HCT116 (cell line): ENCODE data around the gene PLXNB3. TPM values are rescaled to one million over a fixed set of nuclear protein-coding genes. Genes with fewer than 3 reads are reported as not detected.

Source experiments
- ATAC-seq: fragments of 200-7000 bp; cut with Tn5 transposase; 2 replicates; pipeline ENCODE4 v1.9.1; 2020; ENCODE audit warnings: mild to moderate bottlenecking, moderate library complexity
- BruUV-seq: library from RNA; stranded (reverse); fragments of 400-500 nt; replicated peaks from 2 replicates; lab custom pipeline; 2021; lab: Mats Ljungman, UMichigan
- CTCF ChIA-PET: fragments of 300-600 bp; sonication (Branson Sonifier 250); formaldehyde crosslinking; loops from one replicate; lab custom pipeline; 2021; ENCODE audit warnings: antibody characterized with exemption; lab: Charles Lee
- POLR2A ChIA-PET: fragments of 300-600, 350-600 bp; sonication (Branson Sonifier 250); formaldehyde crosslinking; loops from one replicate; lab custom pipeline; 2021; ENCODE audit warnings: antibody characterized with exemption; lab: Charles Lee
- RAD21 ChIA-PET, 2 experiments: fragments of 300-600 bp; sonication (Branson Sonifier 250); formaldehyde crosslinking; loops; one replicate each; lab custom pipeline; 2023; ENCODE audit warnings: low total read pairs in 2 of 2; ENCODE audit not compliant: uncharacterized antibody in 2 of 2, unreplicated experiment in 2 of 2, low non-redundant PET in 1 of 2; lab: Charles Lee
- DNase-seq: peaks from one replicate; pipeline ENCODE4 v3.0.0-alpha.2; 2010; ENCODE audit warnings: low read depth, low spot score
- H2AFZ ChIP-seq: fragments of 200-600 bp; shearing (Covaris generic), sonication (generic); 2 replicates; pipeline ENCODE4 v1.6.1; 2017; ENCODE audit warnings: low read depth, mixed run types, mixed read lengths, antibody characterized with exemption, low read length; ENCODE audit not compliant: poor library complexity, severe bottlenecking
- H3K27ac ChIP-seq: 2 replicates; pipeline ENCODE4 v1.5.1; 2012; ENCODE audit warnings: low read depth, low read length
- H3K27me3 ChIP-seq: fragments of 200-600 bp; sonication (generic); 2 replicates; pipeline ENCODE4 v1.6.1; 2016; ENCODE audit warnings: mixed run types, low read length, mixed read lengths; ENCODE audit not compliant: insufficient read depth
- H3K36me3 ChIP-seq, 2 experiments: fragments of 200-500 bp in 1 of 2; fragments of 200-600 bp in 1 of 2; sonication (Bioruptor generic) in 1 of 2; sonication (generic) in 1 of 2; 2 replicates each; pipeline versions ENCODE4 v1.5.1 to v1.6.1; 2014 to 2016; ENCODE audit warnings: low read length in 2 of 2, inconsistent platforms in 1 of 2, mixed read lengths in 1 of 2, mixed run types in 1 of 2; ENCODE audit not compliant: insufficient read depth in 2 of 2, control insufficient read depth in 1 of 2
- H3K4me1 ChIP-seq, 2 experiments: fragments of 200-600 bp in 1 of 2; sonication (generic) in 1 of 2; 2 replicates each; pipeline versions ENCODE4 v1.5.1 to v1.6.1; 2012 to 2017; ENCODE audit warnings: low read length in 2 of 2, inconsistent platforms in 1 of 2, mild to moderate bottlenecking in 1 of 2, mixed read lengths in 1 of 2, mixed run types in 1 of 2, moderate library complexity in 1 of 2; ENCODE audit not compliant: insufficient read depth in 2 of 2, control insufficient read depth in 1 of 2
- H3K4me2 ChIP-seq: fragments of 200-600 bp; sonication (generic); 2 replicates; pipeline ENCODE4 v1.6.1; 2017; ENCODE audit warnings: mixed run types, low read length, mixed read lengths
- H3K4me3 ChIP-seq, 2 experiments: fragments of 200-600 bp in 1 of 2; sonication (generic) in 1 of 2; replicated peaks in 1 of 2; 2 replicates each; pipeline ENCODE4 v1.5.1; 2011 to 2016; ENCODE audit warnings: low read length in 2 of 2, control low read depth in 1 of 2, low read depth in 1 of 2, mild to moderate bottlenecking in 1 of 2, mixed read lengths in 1 of 2, mixed run types in 1 of 2
- H3K79me2 ChIP-seq: fragments of 200-600 bp; sonication (generic); 2 replicates; pipeline ENCODE4 v1.6.1; 2017; ENCODE audit warnings: mild to moderate bottlenecking, mixed run types, low read length, moderate library complexity, mixed read lengths; ENCODE audit not compliant: insufficient read depth
- H3K9ac ChIP-seq: fragments of 200-600 bp; sonication (generic); 2 replicates; pipeline ENCODE4 v1.6.1; 2016; ENCODE audit warnings: low read length, mixed read lengths
- H3K9me2 ChIP-seq: fragments of 200-600 bp; sonication (generic), shearing (Covaris generic); 2 replicates; pipeline ENCODE4 v1.6.1; 2017; ENCODE audit warnings: mixed run types, mild to moderate bottlenecking, moderate library complexity; ENCODE audit not compliant: insufficient read depth
- H3K9me3 ChIP-seq, 2 experiments: fragments of 200-500 bp in 1 of 2; fragments of 200-600 bp in 1 of 2; sonication (Bioruptor generic) in 1 of 2; sonication (generic) in 1 of 2; 2 replicates each; pipeline ENCODE4 v1.6.1; 2014 to 2017; ENCODE audit warnings: low read length in 2 of 2, mixed read lengths in 2 of 2, inconsistent platforms in 1 of 2, low read depth in 1 of 2, mild to moderate bottlenecking in 1 of 2, mixed run types in 1 of 2, moderate library complexity in 1 of 2; ENCODE audit not compliant: control insufficient read depth in 1 of 2, insufficient read depth in 1 of 2
- H4K20me1 ChIP-seq: fragments of 200-600 bp; sonication (generic), shearing (Covaris generic); 2 replicates; pipeline ENCODE4 v1.6.1; 2017; ENCODE audit warnings: mixed run types, mild to moderate bottlenecking, moderate library complexity; ENCODE audit not compliant: insufficient read depth
- EGR1 ChIP-seq: IDR thresholded peaks from 2 replicates; pipeline ENCODE4 v1.6.1; 2012; ENCODE audit warnings: low read depth
- SIN3A ChIP-seq: IDR thresholded peaks from 2 replicates; pipeline ENCODE4 v1.6.1; 2012; ENCODE audit warnings: low read depth
- SRF ChIP-seq: IDR thresholded peaks from 2 replicates; pipeline ENCODE4 v1.6.1; 2012; ENCODE audit warnings: low read depth
- YY1 ChIP-seq: IDR thresholded peaks from 2 replicates; pipeline ENCODE4 v1.6.1; 2011; ENCODE audit warnings: low read length, low read depth, moderate library complexity, mild to moderate bottlenecking; ENCODE audit not compliant: insufficient replicate concordance; ENCODE audit errors: extremely low read depth
- ZFX ChIP-seq: fragments of 450-650 bp; IDR thresholded peaks from 2 replicates; pipeline ENCODE4 v1.6.1; 2017
- ZNF274 ChIP-seq: fragments of 200-500 bp; sonication (Bioruptor generic); IDR thresholded peaks from 2 replicates; pipeline ENCODE4 v1.6.1; 2014; ENCODE audit warnings: mild to moderate bottlenecking, low read depth, low read length, inconsistent platforms
- intact Hi-C: fragments of 100-400 bp; cut with micrococcal nuclease; formaldehyde crosslinking; loops from 2 replicates; pipeline ENCODE4 v1.10.0; 2022
- total RNA-seq: library from RNA; stranded (reverse); gene quantifications from one replicate; pipeline ENCODE4 v1.2.1, GENCODE V29; 2021; ENCODE audit not compliant: unreplicated experiment
- TF ChIP-seq, protein P1 (sequence below), 3 experiments: fragments of 200-600 bp in 1 of 3; sonication (generic) in 1 of 3; IDR thresholded peaks in 2 of 3; conservative IDR thresholded peaks in 1 of 3; 2 replicates each; pipeline ENCODE4 v1.5.1; 2012 to 2017; ENCODE audit warnings: low read depth in 2 of 3, low read length in 2 of 3, antibody characterized with exemption in 1 of 3, borderline replicate concordance in 1 of 3, control low read depth in 1 of 3, mild to moderate bottlenecking in 1 of 3, mixed read lengths in 1 of 3, mixed run types in 1 of 3, moderate library complexity in 1 of 3; ENCODE audit not compliant: insufficient read depth in 1 of 3

PLXNB3 gene
- total RNA-seq, 1 experiment from 2014 or later = 4.8 TPM

DNA sequence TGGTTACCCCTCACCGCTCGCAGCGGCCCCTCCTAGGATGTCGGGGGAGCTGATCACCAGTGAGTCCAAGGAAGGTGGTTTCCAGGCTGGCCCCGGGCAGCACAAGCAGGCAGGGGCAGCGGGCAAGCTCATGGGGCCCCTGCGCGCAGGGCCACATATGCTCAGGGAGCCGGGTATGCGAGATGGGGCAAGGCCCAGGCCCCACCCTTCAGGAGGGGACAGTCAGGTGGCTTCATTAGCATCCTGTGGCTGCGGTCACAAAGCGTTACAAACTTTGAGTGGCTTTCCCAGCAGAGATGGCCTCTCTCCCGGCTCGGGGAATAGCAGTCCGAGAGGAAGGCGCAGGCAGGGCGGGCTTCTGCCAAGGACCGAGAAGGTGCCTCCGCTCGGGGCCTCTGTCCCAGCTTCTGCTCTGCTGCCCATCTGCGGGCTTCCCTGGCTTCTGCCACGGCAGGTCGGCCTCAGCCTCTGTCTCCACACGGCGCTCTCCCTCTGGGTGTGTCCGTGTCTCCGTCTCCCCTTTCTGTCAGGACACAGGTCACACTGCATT lies 25.9 kb upstream of the PLXNB3 start:
- no peaks in the 10 kb centered on the region for H3K9me2 ChIP-seq
- H3K27me3 ChIP-seq = no peaks in the 10 kb centered on the region
- H3K4me3 ChIP-seq = no peak overlapping the region
- no peaks in the 10 kb centered on the region for H4K20me1 ChIP-seq
- H3K9ac ChIP-seq = no peak overlapping the region
- no peak overlapping the region for H3K27ac ChIP-seq
- ChIA-PET RAD21 (no interaction called here), CTCF (no interaction called here), POLR2A (no interaction called here)
- DNase-seq = no peak
- no peak for ATAC-seq
- H3K79me2 ChIP-seq = no peaks in the 10 kb centered on the region
- H3K4me2 ChIP-seq = no peak overlapping the region
- no peak overlapping the region for H2AFZ ChIP-seq
- no peak for TF ChIP-seq SIN3A
- no peak for TF ChIP-seq ZFX
- BruUV-seq = no TSS peak
- H3K4me1 ChIP-seq = no peaks in the 10 kb centered on the region; a peak in 1 of 4 replicates
- intact Hi-C loops = no loop called here
- H3K36me3 ChIP-seq = no peaks in the 10 kb centered on the region
- no peaks in the 10 kb centered on the region for H3K9me3 ChIP-seq

DNA sequence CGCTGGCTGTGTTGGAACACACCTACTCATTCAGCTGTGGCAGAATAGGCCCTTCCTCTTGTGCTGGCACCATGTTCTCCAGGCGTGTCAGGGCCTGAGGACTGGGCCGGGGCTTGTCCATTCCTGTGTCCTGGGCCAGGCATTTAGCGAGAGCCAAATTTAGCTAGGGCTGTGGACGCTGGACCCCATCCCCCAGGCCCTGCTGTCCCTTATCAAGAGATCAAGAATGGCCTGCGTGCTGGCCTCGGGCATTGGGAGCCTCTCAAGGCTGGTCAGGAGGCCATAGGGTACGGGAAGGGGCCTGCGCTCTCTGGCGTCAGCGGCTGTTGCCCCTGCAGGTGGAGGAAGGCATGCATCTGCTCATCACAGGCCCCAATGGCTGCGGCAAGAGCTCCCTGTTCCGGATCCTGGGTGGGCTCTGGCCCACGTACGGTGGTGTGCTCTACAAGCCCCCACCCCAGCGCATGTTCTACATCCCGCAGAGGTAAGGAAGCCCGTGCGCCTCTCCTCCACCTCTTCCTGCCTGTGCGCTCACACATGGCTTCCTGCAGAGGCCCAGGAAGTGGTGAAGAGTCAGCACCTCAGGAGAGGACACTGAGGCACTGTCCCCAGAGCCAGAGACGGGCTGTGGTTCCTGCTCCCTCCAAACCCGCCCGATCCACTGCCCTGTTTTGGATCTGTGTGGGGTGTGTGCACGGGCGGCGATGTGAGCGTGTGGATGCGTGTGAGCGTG lies 24.1 kb upstream of the PLXNB3 start:
- DNase-seq = no peak
- no peaks in the 10 kb centered on the region for H3K27me3 ChIP-seq
- intact Hi-C loops = no loop called here
- no peaks in the 10 kb centered on the region for H3K79me2 ChIP-seq
- no peaks in the 10 kb centered on the region; a peak in 1 of 4 replicates for H3K4me1 ChIP-seq
- ChIA-PET RAD21 (no interaction called here), CTCF (no interaction called here)
- no peak overlapping the region for H3K4me3 ChIP-seq
- no TSS peak for BruUV-seq
- H2AFZ ChIP-seq = no peak overlapping the region
- no peak for TF ChIP-seq SRF
- no peak for TF ChIP-seq EGR1
- no peak for TF ChIP-seq ZNF274
- TF ChIP-seq, protein P1, sequence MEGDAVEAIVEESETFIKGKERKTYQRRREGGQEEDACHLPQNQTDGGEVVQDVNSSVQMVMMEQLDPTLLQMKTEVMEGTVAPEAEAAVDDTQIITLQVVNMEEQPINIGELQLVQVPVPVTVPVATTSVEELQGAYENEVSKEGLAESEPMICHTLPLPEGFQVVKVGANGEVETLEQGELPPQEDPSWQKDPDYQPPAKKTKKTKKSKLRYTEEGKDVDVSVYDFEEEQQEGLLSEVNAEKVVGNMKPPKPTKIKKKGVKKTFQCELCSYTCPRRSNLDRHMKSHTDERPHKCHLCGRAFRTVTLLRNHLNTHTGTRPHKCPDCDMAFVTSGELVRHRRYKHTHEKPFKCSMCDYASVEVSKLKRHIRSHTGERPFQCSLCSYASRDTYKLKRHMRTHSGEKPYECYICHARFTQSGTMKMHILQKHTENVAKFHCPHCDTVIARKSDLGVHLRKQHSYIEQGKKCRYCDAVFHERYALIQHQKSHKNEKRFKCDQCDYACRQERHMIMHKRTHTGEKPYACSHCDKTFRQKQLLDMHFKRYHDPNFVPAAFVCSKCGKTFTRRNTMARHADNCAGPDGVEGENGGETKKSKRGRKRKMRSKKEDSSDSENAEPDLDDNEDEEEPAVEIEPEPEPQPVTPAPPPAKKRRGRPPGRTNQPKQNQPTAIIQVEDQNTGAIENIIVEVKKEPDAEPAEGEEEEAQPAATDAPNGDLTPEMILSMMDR (IDR thresholded peaks at IDR 0.05 in 2 of 3, conservative IDR thresholded peaks at IDR 0.05 in 1 of 3; ENCODE audit: borderline replicate concordance in 1 of 3, insufficient read depth in 1 of 3, low read depth in 2 of 3, low read length in 2 of 3) = no peak
- no peak for TF ChIP-seq YY1
- TF ChIP-seq, all 23 proteins: peak for 0
- Histone ChIP-seq H3K27ac (no peak overlapping the region), H3K9ac (no peak overlapping the region), H3K9me2 (no peaks in the 10 kb centered on the region), H3K4me2 (no peak overlapping the region), H3K9me3 (no peaks in the 10 kb centered on the region), H4K20me1 (no peaks in the 10 kb centered on the region), H3K36me3 (no peaks in the 10 kb centered on the region)
- ATAC-seq = no peak
- POLR2A ChIA-PET = no interaction called here
